ACHN (cell line): ENCODE results near the gene SMAD6.
"Not testable (repeated sequence)": the region's sequence is repeated elsewhere in the genome, so short reads cannot be mapped to it uniquely, and the experiment has no call there.

Experiments used
- DNase-seq: peaks from one replicate; pipeline ENCODE4 v3.0.0-alpha.2; 2015
- in situ Hi-C: cut with HindIII; loops from 2 replicates; pipeline ENCODE4 v1.10.0; 2017; ENCODE audit warnings: low sequenced_read_pairs, low pct_ligation_motif_present, low pct_unique_long_range_greater_than_20kb

Gene SMAD6

DNA sequence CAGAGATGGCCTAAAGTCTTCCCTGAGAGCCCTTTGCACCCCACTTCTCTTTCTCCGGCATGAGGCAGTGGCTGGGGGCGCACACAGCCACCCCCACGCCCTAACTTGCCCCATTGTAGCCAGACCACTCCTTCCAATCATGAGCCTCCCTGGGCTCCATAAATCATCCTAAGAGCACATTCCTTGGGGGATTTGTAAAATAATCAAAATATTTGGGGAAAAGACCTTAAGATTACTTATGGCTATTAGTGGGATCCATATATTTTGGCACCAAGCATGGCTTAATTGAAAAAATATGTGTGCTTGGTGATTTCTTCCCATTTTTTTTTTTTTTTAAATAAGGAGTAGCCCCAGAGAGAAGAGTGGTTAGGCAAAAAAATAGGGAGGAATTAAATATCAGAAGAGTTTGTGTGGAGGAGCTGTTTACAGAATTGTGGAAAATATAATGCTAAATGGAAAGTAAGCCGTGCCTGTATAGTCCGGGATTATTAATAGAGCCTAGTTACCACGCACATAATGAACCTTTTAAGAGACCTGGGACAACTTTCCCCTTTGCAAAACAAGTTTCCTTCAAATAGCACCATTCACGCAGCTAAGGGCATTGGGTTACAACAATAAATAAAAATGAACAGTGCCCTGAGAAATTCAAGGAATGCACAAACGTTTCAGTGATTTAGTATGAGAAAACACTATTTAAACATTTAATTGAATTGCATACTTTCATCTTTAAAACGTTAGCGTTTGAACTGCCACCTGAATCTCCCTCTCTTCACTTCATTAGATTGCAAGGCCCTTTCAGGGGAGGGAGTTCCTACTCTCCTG is 46.1 kb downstream of the SMAD6 start:
- peak; percentile 24 for DNase-seq
- in situ Hi-C loops, result no loop called here

DNA sequence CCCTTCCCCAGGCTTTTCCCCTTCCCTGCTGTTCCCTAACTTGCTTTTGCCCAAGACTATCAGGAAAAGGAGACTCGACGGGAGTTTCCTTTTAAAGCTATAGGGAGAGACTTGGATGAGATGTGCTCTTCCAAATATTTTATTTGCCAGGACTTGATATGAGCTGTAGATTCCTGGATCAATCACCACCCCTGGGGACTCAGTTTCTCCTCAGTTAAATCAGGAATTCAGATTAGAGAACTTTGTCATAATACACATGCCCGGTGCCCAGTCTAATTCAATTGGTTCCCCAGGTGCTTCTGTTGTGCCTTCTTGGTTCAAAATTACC is 46.6 kb downstream of the SMAD6 start:
- no peak for DNase-seq
- in situ Hi-C loops, result no loop called here

DNA sequence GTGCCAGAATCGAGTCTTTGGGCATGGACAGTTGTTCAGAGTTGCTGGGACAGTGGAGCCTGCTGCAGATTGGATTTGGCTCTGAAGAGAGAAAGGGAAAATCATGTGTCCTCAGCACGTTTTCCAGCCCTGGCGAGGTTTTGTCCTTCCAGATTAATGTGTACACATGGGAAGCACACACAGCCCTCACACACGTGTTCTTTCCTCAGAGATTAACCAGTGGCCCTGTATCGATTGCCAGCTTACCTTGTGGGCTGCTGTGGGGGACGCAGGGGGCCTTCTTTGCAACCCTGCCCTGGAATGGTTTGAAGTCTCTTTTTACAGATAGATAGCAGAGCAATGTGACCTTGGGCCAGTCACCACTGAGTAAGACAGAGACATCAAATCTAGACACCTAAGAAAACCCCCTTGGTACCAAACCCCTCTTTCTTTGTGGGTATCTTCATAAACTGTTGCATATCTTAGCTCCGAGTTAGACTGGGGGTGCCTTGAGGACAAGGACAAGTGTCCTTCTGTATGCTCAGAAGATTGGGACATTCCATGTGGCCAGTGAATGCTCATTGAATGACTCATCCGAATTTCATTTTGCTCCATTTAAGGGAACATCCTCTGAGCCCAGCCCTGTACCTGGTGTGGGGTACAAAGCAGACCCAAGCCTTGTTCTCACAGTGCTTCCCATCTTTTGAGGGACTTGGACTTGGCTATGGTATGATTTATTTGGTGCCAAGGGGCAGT is 48.0 kb downstream of the SMAD6 start:
- in situ Hi-C loops, result no loop called here
- DNase-seq, result no peak

DNA sequence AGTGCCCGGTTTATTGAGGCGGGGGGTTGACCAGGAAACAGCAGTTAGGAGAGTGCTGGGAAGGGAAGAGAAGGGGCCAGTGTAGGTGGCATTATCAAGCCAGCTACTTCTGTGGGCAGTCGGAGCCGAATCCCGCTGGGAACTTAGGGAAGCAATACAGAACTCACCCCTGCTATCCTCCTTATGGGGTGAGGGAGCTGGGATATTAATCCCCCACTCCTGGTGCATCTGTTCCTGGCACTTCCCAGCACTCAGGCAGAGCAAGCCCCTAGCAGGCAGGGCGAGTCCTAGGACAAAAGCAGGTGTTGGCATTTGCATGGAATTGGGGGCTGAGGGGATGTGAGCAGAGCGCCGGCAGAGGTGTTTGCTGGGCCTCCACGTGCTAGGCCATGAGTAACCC is 48.6 kb downstream of the SMAD6 start:
- in situ Hi-C loops, result no loop called here
- DNase-seq, result no peak

DNA sequence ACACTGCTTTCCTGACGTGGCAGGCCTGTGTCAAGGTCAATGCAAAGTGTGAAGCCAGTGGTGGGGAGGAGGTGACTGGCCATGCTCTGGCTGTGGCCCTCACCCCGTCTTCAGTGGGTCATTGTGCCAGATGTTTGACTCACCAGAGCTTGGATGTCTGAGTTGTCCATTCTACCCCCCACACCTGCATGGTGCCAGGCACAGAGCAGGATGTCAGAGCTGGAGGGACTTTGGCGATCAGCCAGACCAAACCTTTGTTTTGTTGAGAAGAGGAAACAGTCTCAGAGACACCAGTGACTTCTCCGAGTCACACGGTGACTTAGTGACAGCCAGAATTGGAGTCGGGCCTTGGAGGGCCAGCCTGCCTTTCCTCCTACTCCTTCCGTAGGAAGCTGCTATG is 49.5 kb downstream of the SMAD6 start:
- in situ Hi-C loops, result no loop called here
- DNase-seq, result no peak

DNA sequence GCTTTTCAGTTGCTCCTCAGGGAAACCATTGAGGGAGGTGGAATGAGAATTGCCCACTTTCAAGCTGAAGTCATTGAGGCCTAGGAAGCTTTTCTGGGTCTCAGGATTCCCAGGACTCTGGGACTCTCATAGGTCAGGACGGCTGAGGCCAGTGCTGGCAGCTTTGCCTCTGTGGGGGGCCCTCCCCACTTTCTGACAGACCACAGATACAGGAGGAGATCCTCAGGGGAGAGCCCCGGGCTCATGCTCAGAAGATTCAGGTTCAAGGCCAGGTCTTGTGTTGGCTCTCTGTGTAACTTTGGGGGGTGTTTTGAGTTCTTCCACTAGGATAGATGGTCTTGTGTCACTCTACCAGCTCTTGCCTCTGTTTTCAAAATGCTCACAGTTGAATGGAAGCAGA is 50.0 kb downstream of the SMAD6 start:
- DNase-seq, result no peak
- in situ Hi-C loops, result no loop called here

DNA sequence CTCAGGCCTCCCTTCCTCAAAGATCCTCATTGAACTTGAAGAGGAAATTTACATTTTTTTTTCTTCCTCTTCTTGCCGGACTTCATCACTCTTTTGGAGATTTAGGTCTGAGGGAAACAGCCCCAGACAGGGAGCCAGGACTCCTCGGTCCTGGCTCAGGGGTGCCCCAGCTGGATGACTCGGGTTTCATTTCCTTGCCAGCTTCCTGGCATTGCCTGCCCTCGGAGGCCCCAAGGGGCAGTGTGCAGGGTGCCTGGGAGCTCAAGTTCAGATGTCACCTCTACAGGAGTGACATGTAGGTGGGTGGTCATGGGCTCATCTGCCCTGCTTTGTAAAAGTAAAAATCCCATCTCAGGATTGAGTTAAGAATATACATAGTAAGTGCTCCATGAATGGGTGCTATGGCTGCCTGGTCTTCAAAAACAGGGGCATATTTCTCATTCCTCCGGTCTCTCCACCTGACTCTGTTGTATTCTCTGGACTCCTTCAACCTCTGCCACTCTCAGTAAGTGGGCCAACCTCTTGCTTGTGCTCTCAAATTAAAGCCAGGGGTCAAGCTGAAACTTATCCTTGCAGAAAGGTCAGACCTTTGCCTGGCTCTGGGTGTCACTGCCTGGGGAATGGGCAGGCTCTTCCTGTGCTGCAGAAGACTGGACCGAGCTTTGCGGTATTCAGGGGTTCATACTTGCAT is 51.8 kb downstream of the SMAD6 start:
- in situ Hi-C loops, result no loop called here
- no peak for DNase-seq

DNA sequence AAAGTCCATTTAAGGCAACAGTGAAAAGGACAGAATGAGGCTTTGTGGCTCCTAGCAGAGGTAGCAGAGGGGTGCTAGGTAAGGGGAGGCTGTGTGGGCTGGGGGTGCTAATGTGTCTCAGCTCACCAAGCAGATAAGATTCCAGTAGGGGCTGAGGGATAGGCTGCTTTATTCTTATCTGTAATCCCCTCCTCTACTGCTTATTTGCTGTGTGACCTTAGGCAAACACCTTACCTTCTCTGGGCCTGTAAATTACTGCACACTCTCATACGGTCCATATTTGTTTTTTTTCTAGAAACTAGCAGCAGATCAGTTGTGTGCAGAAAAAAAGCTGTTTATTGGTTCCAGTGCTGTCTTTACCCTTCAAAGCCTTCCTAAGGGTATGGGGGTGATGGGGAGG is 52.8 kb downstream of the SMAD6 start:
- in situ Hi-C loops, result no loop called here
- DNase-seq, result no peak

DNA sequence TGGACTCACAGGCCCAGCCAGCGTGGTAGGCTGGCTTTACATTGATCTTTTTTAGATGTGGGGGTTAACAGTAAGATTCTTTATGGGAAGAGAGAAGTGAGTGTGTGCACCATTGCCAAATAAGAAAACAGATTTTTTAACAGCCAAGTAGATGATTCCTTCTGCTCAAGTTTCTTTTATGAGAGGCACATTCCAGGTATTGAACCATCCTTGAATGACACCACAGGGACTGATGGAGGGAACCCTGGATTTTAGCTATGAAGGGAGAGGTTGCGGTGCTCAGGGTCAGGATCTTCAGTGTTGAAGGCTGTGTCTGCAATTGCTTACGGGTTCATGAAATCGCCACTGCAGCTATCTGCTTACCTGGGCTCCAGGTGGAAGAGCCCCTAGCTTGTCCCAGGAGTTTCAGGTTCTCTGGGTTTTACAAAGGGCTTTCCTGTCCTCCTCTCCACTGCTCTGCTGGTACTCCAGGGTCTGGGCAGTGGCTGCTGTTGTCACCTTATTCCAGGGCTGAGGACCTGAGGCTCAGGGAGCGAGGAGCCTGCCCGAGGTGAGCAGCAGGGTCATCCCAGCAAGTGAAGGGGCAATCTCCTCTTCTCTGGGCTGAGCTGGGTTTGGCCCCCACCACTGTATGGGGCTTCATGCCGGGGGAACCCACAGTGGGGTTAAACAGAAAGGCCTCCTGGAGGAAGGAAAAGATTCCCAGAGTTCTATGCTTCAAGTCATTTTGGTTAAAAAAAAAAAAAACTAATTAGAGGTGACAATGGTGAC is 53.4 kb downstream of the SMAD6 start:
- no peak for DNase-seq
- in situ Hi-C loops, result no loop called here

DNA sequence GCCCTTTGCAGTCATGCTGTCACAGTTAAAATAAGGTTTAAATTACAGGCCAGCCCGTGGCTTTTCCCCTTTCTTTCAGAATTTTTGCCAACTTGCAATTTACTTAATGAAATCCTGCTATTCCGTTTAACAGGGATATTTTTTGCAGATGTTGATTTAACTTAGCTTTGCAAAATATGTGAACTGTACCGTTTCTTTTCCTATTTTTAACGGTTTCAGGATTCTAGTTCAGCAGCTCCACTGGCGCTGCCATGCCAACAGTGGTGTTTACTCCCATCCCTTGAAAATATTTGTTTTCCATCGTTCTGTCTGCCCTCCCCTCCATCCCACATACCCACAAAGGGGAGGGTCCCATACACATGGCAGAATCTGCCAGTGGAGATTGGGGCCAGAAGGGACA is 54.3 kb downstream of the SMAD6 start:
- in situ Hi-C loops, result no loop called here
- no peak for DNase-seq

DNA sequence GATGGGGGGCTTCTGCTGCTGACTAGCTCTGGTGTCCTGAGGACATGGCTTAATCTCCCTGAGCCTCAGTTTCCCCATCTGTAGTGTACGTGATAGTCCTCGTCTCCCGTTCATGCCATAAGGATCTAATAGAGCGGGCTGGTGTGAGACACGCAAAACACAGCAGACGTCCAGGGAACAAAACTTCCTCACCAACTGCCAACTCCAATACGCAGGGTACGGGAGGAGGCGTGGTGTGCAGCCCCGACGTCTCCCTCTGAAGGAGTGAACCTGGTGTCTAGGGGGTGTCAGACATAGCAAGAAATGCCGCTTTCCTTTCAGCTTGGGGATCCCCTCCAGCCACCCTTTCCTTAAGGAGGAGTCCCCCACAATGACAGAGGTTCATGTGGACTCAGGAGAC is 55.0 kb downstream of the SMAD6 start:
- no peak for DNase-seq
- in situ Hi-C loops, result no loop called here

DNA sequence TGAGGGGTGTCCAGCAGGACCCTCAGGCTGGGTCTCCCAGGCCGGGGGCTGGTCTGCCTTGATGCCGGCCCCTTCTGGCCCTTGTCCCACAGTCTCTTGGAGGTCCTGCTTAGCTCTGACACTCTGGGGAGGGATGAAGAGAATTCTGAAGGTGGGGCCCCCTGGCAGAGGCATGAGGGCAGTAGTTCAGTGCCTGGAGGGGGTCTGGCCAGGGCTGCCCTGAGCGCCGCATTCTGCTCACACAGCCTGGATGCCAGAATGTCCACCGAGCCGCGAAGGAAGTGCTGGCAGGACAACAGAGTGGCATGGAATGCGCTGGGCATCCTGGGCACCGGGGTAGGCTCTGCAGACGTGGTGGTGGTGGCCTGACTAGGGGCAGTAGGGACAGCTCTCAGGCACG is 55.5 kb downstream of the SMAD6 start:
- in situ Hi-C loops, result no loop called here
- DNase-seq, result no peak

DNA sequence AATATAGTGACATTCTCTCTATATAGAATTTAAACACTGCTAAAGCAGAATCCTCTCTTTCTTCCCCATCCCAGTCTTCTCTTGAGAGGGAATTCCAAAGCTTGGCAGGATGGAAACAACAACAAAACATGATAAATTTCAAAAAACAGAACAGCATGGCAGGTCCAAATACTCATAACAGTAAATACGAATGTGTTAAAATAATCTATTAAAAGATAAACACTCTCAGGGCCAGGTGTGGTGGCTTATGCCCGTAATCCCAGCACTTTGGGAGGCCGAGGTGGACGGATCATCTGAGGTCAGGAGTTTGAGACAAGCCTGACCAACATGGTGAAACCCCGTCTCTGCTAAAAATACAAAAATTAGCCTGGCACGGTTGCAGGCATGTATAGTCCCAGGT is 56.2 kb downstream of the SMAD6 start:
- in situ Hi-C loops, DNase-seq: not testable (repeated sequence)

DNA sequence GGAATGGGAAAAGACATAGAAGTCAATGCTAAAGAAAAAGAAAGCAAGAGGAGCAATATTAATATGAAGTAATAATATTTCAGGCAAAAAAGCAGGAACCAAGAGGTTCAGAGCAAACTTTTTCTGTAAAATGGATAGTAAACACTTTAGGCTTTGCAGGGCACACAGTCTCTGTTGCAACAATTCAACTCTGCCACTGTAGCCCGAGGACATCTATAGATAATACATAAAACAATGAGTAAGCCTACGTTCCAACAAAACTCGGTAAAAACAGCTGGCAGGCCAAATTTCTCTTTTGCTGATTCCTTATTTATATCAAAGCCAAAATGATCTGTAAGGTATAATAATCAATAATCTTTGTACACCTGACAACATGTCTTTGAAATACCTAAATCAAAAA is 56.8 kb downstream of the SMAD6 start:
- no peak for DNase-seq
- in situ Hi-C loops, result no loop called here

DNA sequence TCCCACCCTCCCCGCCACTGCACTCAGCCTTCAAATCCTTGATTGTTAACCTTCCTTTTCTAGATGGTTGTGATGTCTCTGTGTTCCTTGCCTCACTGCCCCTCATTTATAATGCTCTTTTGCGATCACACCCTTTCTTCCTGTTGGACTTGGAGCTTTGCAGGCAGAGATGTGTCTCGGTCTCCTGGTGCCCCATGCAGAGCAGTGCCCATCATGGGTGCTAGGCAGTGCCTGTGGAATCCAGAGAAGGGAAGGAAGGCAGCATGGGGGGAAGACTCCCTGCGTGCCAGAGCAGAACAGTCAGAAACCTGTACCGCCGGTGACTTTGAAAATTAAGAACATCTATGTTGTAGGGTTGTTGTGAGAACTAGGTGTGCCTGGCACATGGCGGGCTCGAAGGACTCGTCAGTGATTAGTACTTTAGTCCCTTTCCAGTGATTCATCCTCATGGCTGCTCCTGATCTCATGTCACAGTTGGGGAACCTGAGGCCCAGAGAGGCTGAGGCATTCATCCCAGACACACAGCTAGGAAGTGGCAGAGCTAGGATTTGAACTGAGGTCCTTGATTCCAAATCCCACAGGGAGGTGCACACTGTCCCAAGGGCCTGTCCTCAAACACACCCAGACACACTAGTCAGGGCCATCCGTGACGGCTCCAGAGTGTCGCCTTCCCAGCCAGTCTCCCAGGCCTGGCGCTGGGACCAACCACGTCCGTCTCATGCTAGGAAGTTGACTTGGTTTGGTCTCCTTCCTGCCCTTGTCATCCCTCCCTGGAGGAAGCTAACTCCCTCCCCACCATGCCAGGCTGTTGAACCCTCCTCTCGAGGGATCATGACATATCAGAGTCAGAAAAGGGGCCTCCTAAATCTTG is 58.3 kb downstream of the SMAD6 start:
- DNase-seq, result no peak
- in situ Hi-C loops, result no loop called here

DNA sequence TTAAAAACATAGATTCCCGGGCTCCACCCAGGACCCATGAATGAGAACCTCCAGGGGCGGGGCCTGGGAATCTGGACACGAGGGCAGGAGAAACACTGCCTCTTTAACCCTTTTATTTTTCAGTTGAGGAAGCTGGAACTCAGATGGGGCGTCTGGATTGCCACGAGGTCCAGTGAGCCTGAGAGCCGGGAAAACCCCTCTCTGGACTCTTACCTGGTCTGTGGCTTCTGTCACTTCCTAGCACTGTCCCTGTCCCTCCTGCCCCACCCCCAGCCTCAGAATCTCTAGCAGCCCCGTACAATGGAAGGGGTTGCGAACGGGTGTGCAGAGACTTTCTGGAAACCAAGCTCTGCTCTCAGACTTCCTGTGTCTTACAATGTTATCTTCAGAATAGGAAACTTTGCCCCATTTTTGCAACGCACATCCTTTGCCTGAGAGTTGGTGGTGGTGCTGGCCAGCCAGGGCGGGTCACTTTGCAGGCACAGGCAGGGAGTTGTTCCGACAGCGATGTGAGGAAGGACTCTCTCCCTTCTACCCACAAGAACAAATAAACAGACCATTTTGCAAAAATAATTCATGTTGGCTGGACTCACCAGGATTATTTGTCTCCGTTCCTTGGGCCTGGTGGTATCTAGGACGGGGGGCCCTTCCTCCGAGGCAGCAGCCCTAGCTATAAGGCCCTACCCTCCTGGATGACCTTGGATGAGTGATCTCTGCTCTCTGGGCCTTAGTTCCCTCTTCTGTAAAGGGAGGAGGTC is 59.1 kb downstream of the SMAD6 start:
- DNase-seq, result no peak
- in situ Hi-C loops, result no loop called here

DNA sequence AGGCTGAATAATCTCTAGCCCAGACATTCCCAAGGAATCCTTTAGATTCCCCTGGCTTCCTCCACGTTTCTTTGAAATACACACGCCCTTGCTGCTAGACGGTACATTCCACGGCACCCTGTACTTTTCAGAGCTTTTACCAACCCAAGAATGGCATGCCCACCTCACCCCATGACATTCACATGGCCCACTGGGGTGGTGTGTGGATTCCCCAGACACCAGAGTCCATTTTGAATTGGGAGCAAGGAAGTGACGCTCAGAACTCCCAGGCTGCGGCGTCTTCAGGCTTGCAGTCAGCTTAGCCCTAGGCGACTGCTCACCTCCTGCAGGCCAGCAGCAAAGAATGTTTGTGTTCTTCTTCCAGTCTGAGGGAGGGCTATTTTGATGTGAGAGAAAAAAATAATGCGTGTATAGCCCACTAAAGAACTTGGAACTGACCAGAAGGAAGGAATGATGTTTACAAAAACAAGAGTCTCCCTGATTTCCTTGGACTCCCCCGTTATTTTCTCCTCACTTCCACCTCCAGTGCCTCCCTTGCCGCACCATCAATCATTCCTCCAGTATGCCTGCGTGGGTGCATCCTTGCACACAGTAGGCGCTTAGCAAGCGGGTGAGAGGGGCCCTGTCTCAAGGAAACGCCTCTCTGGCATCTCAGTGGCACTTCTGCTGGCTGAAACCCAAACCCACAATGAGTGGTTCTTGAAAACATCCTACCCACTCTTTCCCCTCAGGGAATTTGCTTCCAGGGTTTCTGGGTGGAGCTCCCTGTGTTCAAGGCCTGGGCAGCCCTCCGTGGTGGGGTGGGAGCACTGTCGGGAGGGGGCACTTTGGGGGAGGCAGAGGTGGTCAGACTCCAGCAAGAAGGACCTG is 59.9 kb downstream of the SMAD6 start:
- no peak for DNase-seq
- in situ Hi-C loops, result no loop called here
